Bronchial epithelial cell (primary cell): ENCODE measurements around the gene SMIM27. TPM values are rescaled to one million over a fixed set of nuclear protein-coding genes. Genes with fewer than 3 reads are reported as not detected.

ENCODE experiments used
- DNase-seq: peaks from one replicate; pipeline ENCODE4 v3.0.0-alpha.2; 2010; ENCODE audit warnings: low read depth
- FAIRE-seq: peaks from 2 replicates; lab custom pipeline; 2011; peaks lifted over from hg19 to GRCh38; lab: Jason Lieb, UNC
- H3K27me3 ChIP-seq: 2 replicates; pipeline ENCODE4 v1.5.1; 2011; ENCODE audit warnings: low read length; ENCODE audit not compliant: control insufficient read depth, insufficient read depth
- H3K36me3 ChIP-seq: 2 replicates; pipeline ENCODE4 v1.5.1; 2011; ENCODE audit warnings: low read length; ENCODE audit not compliant: control insufficient read depth, insufficient read depth
- H3K4me3 ChIP-seq: 2 replicates; pipeline ENCODE4 v1.5.1; 2011; ENCODE audit warnings: mild to moderate bottlenecking, low read depth, low read length, control low read depth
- total RNA-seq: library from RNA; depleted of rRNA; stranded (reverse); fragments of >200 nt; gene quantifications from 2 replicates; pipeline ENCODE4 v1.2.1, GENCODE V29; 2014
- TF ChIP-seq, protein P1 (sequence below): IDR thresholded peaks from 2 replicates; pipeline ENCODE4 v1.5.1; 2011; ENCODE audit warnings: mild to moderate bottlenecking, moderate library complexity, low read length, control low read depth, inconsistent platforms; ENCODE audit not compliant: insufficient read depth, severe bottlenecking

Gene SMIM27
- total RNA-seq, 1 donor from 2014 or later: 1.3 TPM

DNA sequence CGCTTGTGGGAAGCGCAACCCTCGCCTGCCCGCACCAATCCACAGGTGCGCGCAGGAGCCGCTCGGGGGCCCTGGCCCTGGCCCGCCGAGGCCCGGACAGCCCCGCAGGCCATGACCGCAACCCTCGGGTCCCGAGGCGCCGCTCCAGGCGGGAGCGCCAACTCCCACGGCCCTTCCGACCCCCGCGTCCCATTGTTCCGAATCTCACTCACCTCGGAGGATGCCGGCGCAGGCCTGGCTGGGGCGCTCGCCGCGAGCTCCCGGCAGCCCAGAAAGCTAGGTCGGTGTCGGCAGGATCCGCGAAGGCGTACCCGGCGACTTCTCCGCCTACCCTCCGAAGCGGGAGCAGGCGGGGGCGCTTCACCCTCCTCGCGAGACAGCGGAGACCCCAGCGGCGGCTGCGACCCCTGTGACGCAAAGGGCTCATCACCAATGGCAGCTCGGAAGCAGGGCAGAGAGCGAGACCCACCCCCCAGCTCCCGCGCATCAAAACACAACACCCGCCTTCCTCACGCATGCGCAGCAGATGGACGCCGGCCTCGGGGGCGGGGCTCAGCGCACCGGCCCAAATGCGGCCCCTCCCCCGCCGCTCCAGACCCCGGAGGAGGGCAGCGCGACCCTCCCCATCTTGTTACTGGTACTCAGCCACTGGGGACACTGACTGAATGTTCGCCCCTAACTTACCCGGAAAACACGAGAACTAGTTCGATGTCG, 1.4 kb upstream of the SMIM27 start:
- Histone ChIP-seq H3K4me3 (peak overlapping the region; percentile 63), H3K36me3 (no peaks in the 10 kb centered on the region), H3K27me3 (no peaks in the 10 kb centered on the region)
- FAIRE-seq (no peak), DNase-seq (peak; percentile 63)
- TF ChIP-seq, protein P1, sequence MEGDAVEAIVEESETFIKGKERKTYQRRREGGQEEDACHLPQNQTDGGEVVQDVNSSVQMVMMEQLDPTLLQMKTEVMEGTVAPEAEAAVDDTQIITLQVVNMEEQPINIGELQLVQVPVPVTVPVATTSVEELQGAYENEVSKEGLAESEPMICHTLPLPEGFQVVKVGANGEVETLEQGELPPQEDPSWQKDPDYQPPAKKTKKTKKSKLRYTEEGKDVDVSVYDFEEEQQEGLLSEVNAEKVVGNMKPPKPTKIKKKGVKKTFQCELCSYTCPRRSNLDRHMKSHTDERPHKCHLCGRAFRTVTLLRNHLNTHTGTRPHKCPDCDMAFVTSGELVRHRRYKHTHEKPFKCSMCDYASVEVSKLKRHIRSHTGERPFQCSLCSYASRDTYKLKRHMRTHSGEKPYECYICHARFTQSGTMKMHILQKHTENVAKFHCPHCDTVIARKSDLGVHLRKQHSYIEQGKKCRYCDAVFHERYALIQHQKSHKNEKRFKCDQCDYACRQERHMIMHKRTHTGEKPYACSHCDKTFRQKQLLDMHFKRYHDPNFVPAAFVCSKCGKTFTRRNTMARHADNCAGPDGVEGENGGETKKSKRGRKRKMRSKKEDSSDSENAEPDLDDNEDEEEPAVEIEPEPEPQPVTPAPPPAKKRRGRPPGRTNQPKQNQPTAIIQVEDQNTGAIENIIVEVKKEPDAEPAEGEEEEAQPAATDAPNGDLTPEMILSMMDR: no peak

DNA sequence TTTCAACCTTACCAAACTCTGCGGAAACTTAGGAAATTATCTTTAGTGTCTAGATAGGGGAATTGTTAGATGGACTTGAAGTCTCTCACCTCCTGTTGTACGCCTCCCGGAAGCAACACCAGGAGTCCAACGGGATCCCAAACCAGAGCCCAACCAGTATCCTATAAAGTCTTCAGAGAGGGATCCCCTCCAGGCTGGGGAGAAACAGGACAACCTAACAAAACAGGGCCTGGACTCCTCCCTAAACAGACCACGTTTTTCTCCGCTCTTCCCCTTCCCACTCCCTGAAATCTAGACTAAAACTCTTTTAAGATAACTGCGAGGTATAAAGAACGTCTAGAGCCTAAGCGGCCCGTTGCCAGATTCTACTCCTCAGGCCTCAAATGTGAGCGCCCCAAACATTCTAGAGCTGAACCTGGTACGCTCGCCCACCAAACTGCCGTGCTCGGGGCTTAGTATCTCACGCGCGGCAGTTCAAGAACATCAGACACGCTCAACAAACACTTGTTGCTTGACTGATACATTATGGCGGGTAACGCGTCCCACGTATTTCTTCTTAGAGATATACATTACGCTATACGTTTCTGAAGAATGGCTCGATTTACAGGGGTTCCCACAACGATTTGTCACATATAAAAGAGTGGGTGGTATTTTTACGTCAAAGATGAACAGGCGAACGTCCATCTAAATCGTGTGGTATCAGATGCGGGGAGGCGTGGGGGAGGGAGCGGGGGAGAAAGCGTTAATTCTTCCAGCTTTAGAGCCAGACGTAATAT, 663 bp upstream of the SMIM27 start:
- TF ChIP-seq, protein P1: no peak
- FAIRE-seq: no peak
- Histone ChIP-seq H3K4me3 (peak overlapping the region; percentile 63), H3K27me3 (no peaks in the 10 kb centered on the region), H3K36me3 (no peaks in the 10 kb centered on the region)
- peak; percentile 42 for DNase-seq

DNA sequence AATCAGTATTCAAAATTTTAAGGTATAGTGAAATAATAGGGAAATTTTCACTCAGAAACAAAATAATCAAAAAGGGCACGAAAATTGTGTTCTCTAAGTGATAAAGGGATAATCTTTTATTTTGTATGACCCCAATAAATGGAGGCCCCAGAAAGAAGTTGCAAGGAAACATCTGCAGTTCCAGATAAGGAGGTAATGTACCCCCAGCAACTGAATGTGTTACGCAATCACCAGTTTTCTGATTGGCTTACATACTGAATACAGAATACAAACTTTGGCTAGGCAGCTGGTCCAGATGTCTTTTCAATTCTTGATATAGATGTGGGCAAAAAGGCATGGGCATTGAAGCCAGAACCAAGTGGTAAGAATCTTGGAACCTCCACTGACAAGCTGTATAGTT, 2.0 kb downstream of the SMIM27 start:
- FAIRE-seq: no peak
- no peak for DNase-seq

DNA sequence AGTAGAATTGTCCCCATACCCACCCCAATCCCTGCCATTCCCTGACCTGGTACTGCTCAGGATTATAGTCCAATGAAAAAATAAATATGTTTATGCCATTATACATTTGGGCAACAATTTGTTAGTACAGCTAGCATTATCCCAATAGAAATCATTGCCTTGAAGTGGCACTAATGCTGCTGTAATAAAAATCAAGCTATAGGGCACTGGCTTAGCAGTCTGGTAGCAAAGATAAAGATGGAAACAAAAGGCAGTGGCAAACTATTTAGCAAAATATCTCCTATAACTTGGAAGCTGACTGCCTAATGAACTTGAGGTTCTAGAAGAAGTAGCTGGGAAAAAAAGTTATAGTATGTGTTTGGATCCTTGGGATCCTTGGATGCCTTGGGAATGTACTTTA, 2.5 kb downstream of the SMIM27 start:
- Histone ChIP-seq H3K4me3 (no peak overlapping the region), H3K36me3 (no peaks in the 10 kb centered on the region), H3K27me3 (no peaks in the 10 kb centered on the region)
- no peak for DNase-seq
- FAIRE-seq: no peak
- TF ChIP-seq, protein P1: no peak

More for the DNA sequence above, 2.0 kb downstream of the SMIM27 start:
- no peak overlapping the region for H3K4me3 ChIP-seq
- TF ChIP-seq, protein P1: no peak
- H3K36me3 ChIP-seq: no peaks in the 10 kb centered on the region
- no peaks in the 10 kb centered on the region for H3K27me3 ChIP-seq

DNA sequence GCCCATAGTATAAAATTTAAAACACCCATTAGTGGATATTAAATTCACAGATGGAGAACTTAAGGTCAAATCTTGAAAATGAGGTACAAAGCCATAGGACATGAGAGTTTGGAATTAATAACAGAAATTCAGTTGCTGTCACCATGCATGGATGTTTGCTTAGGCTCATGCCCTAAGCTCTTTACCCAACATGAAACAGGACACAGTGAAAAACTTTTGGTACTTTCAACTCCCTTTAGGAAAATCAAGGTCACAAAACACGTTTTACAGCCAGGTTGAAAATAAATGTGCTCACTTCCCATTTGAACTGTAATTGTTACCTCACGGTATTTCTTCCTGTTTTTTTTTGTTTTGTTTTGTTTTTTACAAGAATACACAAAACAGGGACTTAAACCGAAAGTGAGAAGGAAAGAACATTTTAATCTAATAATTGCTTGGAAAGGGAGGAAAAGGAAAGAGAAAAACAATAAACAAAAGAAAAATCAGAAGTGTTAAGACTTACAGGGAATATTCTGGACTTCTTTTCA, 6.3 kb downstream of the SMIM27 start:
- no peaks in the 10 kb centered on the region for H3K36me3 ChIP-seq
- H3K27me3 ChIP-seq: no peaks in the 10 kb centered on the region
- H3K4me3 ChIP-seq: no peak overlapping the region
- no peak for DNase-seq
- TF ChIP-seq, protein P1: no peak
- FAIRE-seq: no peak
